Measurements from ENCODE around the gene CRLF1. TPM values are rescaled to one million over a fixed set of nuclear protein-coding genes. Genes with fewer than 3 reads are reported as not detected.

CRLF1 gene
- total RNA-seq, 4 donors from 2014 or later, result 14.9 to 61.6 (median 35.3) TPM

DNA sequence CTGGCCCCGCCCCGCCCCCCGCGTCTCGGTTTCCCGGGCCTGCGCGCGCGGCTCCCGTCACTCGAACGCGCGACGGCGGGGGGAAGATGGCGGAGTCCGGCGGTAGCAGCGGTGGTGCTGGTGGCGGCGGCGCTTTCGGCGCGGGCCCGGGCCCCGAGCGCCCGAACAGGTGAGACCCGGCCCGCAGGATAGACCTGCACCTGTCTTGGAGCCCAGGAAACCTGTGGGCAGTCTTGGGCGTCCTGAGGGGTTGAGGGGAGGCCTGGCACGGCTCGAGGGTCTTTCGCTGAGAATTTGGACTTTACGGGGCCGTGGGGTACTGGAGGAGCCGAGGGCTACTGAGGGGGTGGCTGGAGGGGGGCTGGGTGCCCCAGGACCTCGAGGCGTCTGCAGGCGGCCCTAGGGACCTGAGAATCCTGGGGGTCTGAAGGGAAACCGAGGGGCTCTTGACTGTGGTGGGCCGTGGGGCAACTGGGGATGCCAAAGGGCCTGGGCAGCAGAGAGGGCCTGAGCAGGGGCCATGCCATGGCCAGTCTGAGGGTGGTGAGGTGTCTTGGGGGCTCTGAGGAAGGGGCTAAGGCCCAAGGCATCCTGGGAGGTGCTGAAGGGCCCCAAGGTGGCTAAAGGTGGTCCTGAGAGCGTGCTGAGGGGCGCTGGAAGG, 30.5 kb upstream of the CRLF1 start, which contains the start of gene KLHL26:
Gene KLHL26, plus strand, starts transcription at position 60 of the 661 bp plus-strand sequence. Its CDS starts 27 bp downstream, at position 87.
- ATAC-seq (peak in 1 of 2 donors; percentile 0), DNase-seq (no peak)
- peak; percentile 83 to 90 for TF ChIP-seq POLR2A (IDR thresholded peaks at IDR 0.05)
- TF ChIP-seq, protein P1, sequence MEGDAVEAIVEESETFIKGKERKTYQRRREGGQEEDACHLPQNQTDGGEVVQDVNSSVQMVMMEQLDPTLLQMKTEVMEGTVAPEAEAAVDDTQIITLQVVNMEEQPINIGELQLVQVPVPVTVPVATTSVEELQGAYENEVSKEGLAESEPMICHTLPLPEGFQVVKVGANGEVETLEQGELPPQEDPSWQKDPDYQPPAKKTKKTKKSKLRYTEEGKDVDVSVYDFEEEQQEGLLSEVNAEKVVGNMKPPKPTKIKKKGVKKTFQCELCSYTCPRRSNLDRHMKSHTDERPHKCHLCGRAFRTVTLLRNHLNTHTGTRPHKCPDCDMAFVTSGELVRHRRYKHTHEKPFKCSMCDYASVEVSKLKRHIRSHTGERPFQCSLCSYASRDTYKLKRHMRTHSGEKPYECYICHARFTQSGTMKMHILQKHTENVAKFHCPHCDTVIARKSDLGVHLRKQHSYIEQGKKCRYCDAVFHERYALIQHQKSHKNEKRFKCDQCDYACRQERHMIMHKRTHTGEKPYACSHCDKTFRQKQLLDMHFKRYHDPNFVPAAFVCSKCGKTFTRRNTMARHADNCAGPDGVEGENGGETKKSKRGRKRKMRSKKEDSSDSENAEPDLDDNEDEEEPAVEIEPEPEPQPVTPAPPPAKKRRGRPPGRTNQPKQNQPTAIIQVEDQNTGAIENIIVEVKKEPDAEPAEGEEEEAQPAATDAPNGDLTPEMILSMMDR (IDR thresholded peaks at IDR 0.05 in 4 of 5, conservative IDR thresholded peaks at IDR 0.05 in 1 of 5), result no peak
- intact Hi-C loops (cut with DNase I; ENCODE audit: low total_unique reads), result loop anchor here (1.0 to 10.0 kb wide), 2 partner anchors 46 to 678 kb away; partner anchors contain the start of gene CRTC1
- Histone ChIP-seq H3K4me1 (peaks cover 12 to 17% of the 10 kb centered on the region in 2 donors), H3K27ac (peak within 1 kb of the TSS; percentile 85 to 98 (median 92)), H3K9me3 (no peaks in the 10 kb centered on the region), H3K4me3 (peak within 1 kb of the TSS; percentile 78 to 99 (median 86)), H3K36me3 (no peaks in the 10 kb centered on the region), H3K27me3 (no peaks in the 10 kb centered on the region)
- in situ Hi-C loops (cut with MboI; ENCODE audit: low sequenced_read_pairs in 4 of 4), result no loop called here

DNA sequence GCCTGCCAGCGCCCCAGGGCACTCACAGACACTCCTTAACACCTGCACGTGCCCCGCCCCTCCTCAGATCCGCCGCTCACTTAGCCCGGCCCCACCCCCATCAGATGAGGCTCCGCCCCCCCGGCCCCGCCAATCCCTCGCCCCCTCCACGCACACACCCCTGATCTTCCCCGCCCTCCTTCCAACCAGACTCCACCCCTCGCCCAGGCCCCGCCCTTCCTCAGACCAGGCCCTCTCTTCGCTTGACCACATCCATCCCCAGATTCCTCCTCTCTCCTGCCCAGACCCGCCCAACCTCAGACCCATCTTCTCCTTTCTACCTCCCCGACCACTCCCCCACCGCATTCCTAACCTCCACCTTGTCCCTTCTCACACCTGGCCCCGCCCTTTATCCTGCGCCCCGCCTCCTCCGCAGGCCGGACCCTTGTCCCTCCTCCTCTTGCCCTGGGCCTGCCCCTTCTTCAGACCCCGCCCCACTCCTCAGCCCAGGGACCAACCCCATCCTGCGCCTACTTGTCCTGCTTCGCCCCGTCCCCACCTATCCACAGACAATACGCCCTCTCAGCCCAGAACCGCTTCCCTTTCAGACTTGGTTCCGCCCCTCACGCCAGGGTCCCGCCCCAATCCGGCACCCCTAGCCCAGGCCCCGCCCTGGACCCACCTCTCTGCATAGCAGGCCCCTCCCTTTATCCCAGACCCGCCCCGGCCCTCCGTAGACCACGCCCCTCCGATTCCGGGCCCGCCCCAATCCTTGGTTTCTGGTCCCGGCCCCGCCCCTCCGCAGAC, 29.8 kb upstream of the CRLF1 start:
- Histone ChIP-seq H3K4me3 (peak overlapping the region; percentile 59 to 99 (median 83)), H3K27ac (peak overlapping the region; percentile 85 to 98 (median 92)), H3K36me3 (no peaks in the 10 kb centered on the region), H3K27me3 (no peaks in the 10 kb centered on the region), H3K9me3 (no peaks in the 10 kb centered on the region), H3K4me1 (peaks cover 12 to 17% of the 10 kb centered on the region in 2 donors)
- TF ChIP-seq POLR2A (IDR thresholded peaks at IDR 0.05), result no peak
- TF ChIP-seq, protein P1 (IDR thresholded peaks at IDR 0.05 in 4 of 5, conservative IDR thresholded peaks at IDR 0.05 in 1 of 5), result no peak
- peak; percentile 97 to 98 for DNase-seq
- in situ Hi-C loops (cut with MboI; ENCODE audit: low sequenced_read_pairs in 4 of 4), result no loop called here
- intact Hi-C loops (cut with DNase I; ENCODE audit: low total_unique reads), result loop anchor here (1.0 to 10.0 kb wide), 2 partner anchors 47 to 678 kb away; partner anchors contain the start of gene CRTC1
- peak; percentile 91 for ATAC-seq

DNA sequence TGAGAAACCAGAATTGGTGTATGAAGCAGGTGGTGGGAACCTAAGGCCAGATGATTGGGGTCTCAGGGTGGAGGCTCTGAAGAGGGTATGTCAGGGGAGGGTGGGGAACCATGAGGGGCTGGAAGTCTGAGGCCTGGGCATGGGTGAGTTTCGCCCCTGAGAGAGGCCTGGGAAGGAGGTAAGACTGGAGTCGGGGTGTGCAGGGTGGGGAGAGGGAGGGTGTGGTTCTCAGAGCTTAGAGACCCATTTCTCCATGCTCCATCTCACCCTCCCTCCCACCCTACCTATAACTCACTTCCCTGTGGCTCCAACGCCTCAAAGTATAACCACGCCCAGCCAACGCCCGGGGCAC, 29.2 kb upstream of the CRLF1 start:
- Histone ChIP-seq H3K27me3 (no peaks in the 10 kb centered on the region), H3K4me3 (peak overlapping the region in 2 of 4 donors; percentile 88 to 99), H3K27ac (peak overlapping the region in 2 of 4 donors; percentile 90 to 93), H3K9me3 (no peaks in the 10 kb centered on the region), H3K36me3 (no peaks in the 10 kb centered on the region), H3K4me1 (peaks cover 12 to 17% of the 10 kb centered on the region in 2 donors)
- in situ Hi-C loops (cut with MboI; ENCODE audit: low sequenced_read_pairs in 4 of 4), result no loop called here
- TF ChIP-seq, protein P1 (IDR thresholded peaks at IDR 0.05 in 4 of 5, conservative IDR thresholded peaks at IDR 0.05 in 1 of 5), result no peak
- TF ChIP-seq POLR2A (IDR thresholded peaks at IDR 0.05), result no peak
- DNase-seq (no peak), ATAC-seq (no peak)
- intact Hi-C loops (cut with DNase I; ENCODE audit: low total_unique reads), result loop anchor here (1.0 to 10.0 kb wide), 2 partner anchors 47 to 679 kb away; partner anchors contain the start of gene CRTC1

DNA sequence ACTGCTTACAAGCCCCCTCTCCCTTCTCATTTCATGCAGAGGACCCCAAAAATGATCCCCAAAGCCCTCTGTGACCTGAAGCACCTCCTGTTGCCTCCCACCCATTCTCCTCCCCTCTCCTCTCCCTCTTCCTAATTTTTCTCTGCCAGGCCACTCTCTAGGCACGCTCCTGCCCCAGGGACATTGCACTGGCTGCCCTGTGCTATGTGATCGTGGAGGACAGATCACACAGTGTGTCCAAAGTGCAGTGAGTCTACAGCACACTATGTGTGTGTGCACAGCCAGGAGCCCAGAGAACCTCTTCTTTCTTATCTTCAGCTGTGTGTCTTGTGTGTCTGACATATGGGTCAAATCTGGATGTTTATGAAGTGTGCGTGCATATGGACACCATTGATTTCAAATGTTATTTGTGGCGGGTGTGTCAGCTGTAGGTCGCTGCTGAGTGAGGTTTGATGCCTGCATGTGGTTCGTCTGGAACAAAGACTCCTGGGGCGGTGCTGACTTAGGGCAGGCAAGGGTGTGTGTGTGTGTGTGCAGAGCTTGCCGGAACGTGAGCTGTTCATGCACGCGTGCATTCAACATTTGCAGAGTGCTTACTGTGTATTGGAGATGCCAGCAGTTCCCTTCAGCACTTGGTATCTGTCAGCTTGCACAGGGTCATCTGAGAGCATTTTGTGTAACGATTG, 28.2 kb upstream of the CRLF1 start:
- intact Hi-C loops (cut with DNase I; ENCODE audit: low total_unique reads) (loop anchor here (10.0 kb wide), 1 partner anchor 680 kb away; no protein-coding TSS in a partner anchor), in situ Hi-C loops (cut with MboI; ENCODE audit: low sequenced_read_pairs in 4 of 4) (no loop called here)
- Histone ChIP-seq H3K36me3 (no peaks in the 10 kb centered on the region), H3K9me3 (no peaks in the 10 kb centered on the region), H3K4me1 (peaks cover 12 to 17% of the 10 kb centered on the region in 2 donors), H3K27ac (peak overlapping the region in 1 of 4 donors; percentile 93), H3K27me3 (no peaks in the 10 kb centered on the region), H3K4me3 (no peak overlapping the region)
- no peak for DNase-seq
- TF ChIP-seq POLR2A (IDR thresholded peaks at IDR 0.05), result no peak
- TF ChIP-seq, protein P1 (IDR thresholded peaks at IDR 0.05 in 4 of 5, conservative IDR thresholded peaks at IDR 0.05 in 1 of 5), result no peak
- no peak for ATAC-seq

Measured in gastrocnemius medialis (tissue), 4 donors.